Measurements from ENCODE around the gene DAZ2.
"Not testable (repeated sequence)": the region's sequence is repeated elsewhere in the genome, so short reads cannot be mapped to it uniquely, and the experiment has no call there.

The DAZ2 gene

GRCh38 chrY:23219233-23219632, at the start of gene DAZ2:
DAZ2 (plus strand) TSS chrY:23219533; CDS start chrY:23219741, 208 bp downstream.
- not testable (repeated sequence) for DNase-seq (ENCODE audit: low read depth in 2 of 2)

- DNase-seq (ENCODE audit: low read depth in 2 of 2): not testable (repeated sequence)
Measured at GRCh38 chrY:23198908-23199307, 20.4 kb upstream of the DAZ2 start, which contains the start of gene DAZ1. DAZ1 (minus strand) TSS chrY:23199008; CDS start chrY:23198800, 208 bp downstream.

GRCh38 chrY:23207455-23207854, 11.9 kb upstream of the DAZ2 start:
- not testable (repeated sequence) for DNase-seq (ENCODE audit: low read depth in 2 of 2)

- DNase-seq (ENCODE audit: low read depth in 2 of 2): not testable (repeated sequence)
Measured at GRCh38 chrY:23209802-23210495, 9.4 kb upstream of the DAZ2 start.

GRCh38 chrY:23210681-23211080, 8.7 kb upstream of the DAZ2 start:
- DNase-seq (ENCODE audit: low read depth in 2 of 2): not testable (repeated sequence)
